ENCODE data around the gene SLC19A1. TPM values are rescaled to one million over a fixed set of nuclear protein-coding genes. Genes with fewer than 3 reads are reported as not detected.

SLC19A1 gene
- total RNA-seq, 1 donor from 2014 or later, result 36.8 TPM

- H3K9me3 Mint-ChIP-seq, result no peaks in the 10 kb centered on the region
- H3K27me3 Mint-ChIP-seq (ENCODE audit: low read depth), result no peaks in the 10 kb centered on the region
- TF ChIP-seq, protein P1, sequence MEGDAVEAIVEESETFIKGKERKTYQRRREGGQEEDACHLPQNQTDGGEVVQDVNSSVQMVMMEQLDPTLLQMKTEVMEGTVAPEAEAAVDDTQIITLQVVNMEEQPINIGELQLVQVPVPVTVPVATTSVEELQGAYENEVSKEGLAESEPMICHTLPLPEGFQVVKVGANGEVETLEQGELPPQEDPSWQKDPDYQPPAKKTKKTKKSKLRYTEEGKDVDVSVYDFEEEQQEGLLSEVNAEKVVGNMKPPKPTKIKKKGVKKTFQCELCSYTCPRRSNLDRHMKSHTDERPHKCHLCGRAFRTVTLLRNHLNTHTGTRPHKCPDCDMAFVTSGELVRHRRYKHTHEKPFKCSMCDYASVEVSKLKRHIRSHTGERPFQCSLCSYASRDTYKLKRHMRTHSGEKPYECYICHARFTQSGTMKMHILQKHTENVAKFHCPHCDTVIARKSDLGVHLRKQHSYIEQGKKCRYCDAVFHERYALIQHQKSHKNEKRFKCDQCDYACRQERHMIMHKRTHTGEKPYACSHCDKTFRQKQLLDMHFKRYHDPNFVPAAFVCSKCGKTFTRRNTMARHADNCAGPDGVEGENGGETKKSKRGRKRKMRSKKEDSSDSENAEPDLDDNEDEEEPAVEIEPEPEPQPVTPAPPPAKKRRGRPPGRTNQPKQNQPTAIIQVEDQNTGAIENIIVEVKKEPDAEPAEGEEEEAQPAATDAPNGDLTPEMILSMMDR (IDR thresholded peaks at IDR 0.05; ENCODE audit: unreplicated experiment), result no peak
- H3K4me3 Mint-ChIP-seq, result no peak overlapping the region
- peaks cover 46% of the 10 kb centered on the region for H3K4me1 Mint-ChIP-seq
- DNase-seq (ENCODE audit: low spot score in 2 of 2, unreplicated experiment in 2 of 2), result peak in 1 of 2 experiments; percentile 4
- H3K36me3 Mint-ChIP-seq, result no peaks in the 10 kb centered on the region
- H3K27ac Mint-ChIP-seq, result peak overlapping the region; percentile 70
Observed at GRCh38 chr21:45546636-45547544, 4.7 kb upstream of the SLC19A1 start.

- H3K9me3 Mint-ChIP-seq, result no peaks in the 10 kb centered on the region
- H3K27ac Mint-ChIP-seq, result peak overlapping the region; percentile 3
- H3K4me1 Mint-ChIP-seq, result peaks cover 41% of the 10 kb centered on the region
Observed at GRCh38 chr21:45545691-45546531, 3.7 kb upstream of the SLC19A1 start.

DNA sequence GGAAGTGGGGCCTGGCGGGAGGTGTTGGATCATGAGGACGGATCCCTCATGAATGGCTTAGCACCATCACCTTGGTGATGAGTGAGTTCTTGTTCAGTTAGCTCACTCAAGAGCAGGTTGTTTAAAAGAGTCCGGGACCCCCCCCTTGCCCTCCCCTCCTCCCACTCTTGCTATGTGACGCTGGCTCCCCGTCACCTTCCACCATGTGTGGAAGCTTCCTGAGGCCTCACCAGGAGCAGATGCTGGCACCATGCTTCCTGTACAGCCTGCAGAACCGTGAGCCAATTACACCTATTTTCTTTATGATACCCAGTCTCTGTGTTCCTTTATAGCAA is 3.0 kb upstream of the SLC19A1 start:
- H3K27ac Mint-ChIP-seq, result peak overlapping the region; percentile 3
- no peaks in the 10 kb centered on the region for H3K27me3 Mint-ChIP-seq (ENCODE audit: low read depth)
- H3K4me1 Mint-ChIP-seq, result peaks cover 41% of the 10 kb centered on the region
- no peak overlapping the region for H3K4me3 Mint-ChIP-seq
- no peak for DNase-seq (ENCODE audit: low spot score in 2 of 2, unreplicated experiment in 2 of 2)
- TF ChIP-seq, protein P1 (IDR thresholded peaks at IDR 0.05; ENCODE audit: unreplicated experiment), result no peak
- H3K9me3 Mint-ChIP-seq, result no peaks in the 10 kb centered on the region
- no peaks in the 10 kb centered on the region for H3K36me3 Mint-ChIP-seq

More at GRCh38 chr21:45545691-45546531, 3.7 kb upstream of the SLC19A1 start:
- H3K4me3 Mint-ChIP-seq, result no peak overlapping the region
- TF ChIP-seq, protein P1 (IDR thresholded peaks at IDR 0.05; ENCODE audit: unreplicated experiment), result no peak
- no peaks in the 10 kb centered on the region for H3K27me3 Mint-ChIP-seq (ENCODE audit: low read depth)
- H3K36me3 Mint-ChIP-seq, result no peaks in the 10 kb centered on the region
- DNase-seq (ENCODE audit: low spot score in 2 of 2, unreplicated experiment in 2 of 2), result peak in 1 of 2 experiments; percentile 13

GRCh38 chr21:45544449-45545235 is 2.4 kb upstream of the SLC19A1 start:
- DNase-seq (ENCODE audit: low spot score in 2 of 2, unreplicated experiment in 2 of 2), result peak in 1 of 2 experiments; percentile 36
- no peak overlapping the region for H3K4me3 Mint-ChIP-seq
- H3K27me3 Mint-ChIP-seq (ENCODE audit: low read depth), result no peaks in the 10 kb centered on the region
- H3K9me3 Mint-ChIP-seq, result no peaks in the 10 kb centered on the region
- H3K4me1 Mint-ChIP-seq, result peaks cover 42% of the 10 kb centered on the region
- H3K36me3 Mint-ChIP-seq, result no peaks in the 10 kb centered on the region
- H3K27ac Mint-ChIP-seq, result no peak overlapping the region
- TF ChIP-seq, protein P1 (IDR thresholded peaks at IDR 0.05; ENCODE audit: unreplicated experiment), result no peak
